Lower leg skin (tissue), 3 donors: Measurements from ENCODE around the gene GPX4.

ENCODE experiments used
- CTCF ChIP-seq, 3 donors: fragments of 450-650 bp; IDR thresholded peaks; one replicate each; pipeline ENCODE4 v1.5.1; 2016; ENCODE audit warnings: antibody characterized with exemption in 3 of 3, mild to moderate bottlenecking in 3 of 3, moderate library complexity in 2 of 3
- POLR2A ChIP-seq, 2 donors: fragments of 450-650 bp; IDR thresholded peaks; one replicate each; pipeline ENCODE4 v1.6.1; 2016 to 2017; ENCODE audit warnings: antibody characterized with exemption in 2 of 2, mild to moderate bottlenecking in 1 of 2, moderate library complexity in 1 of 2

- TF ChIP-seq CTCF (IDR thresholded peaks at IDR 0.05): no peak
- no peak for TF ChIP-seq POLR2A (IDR thresholded peaks at IDR 0.05)
Measured at GRCh38 chr19:1146412-1146699, 42.6 kb downstream of the GPX4 start.
